Amniotic stem cell (primary cell): ENCODE results near the gene GALNT18.

Source experiments
- DNase-seq: peaks from one replicate; lab custom pipeline; 2025; lab: John Stamatoyannopoulos, UW

Gene GALNT18

DNA sequence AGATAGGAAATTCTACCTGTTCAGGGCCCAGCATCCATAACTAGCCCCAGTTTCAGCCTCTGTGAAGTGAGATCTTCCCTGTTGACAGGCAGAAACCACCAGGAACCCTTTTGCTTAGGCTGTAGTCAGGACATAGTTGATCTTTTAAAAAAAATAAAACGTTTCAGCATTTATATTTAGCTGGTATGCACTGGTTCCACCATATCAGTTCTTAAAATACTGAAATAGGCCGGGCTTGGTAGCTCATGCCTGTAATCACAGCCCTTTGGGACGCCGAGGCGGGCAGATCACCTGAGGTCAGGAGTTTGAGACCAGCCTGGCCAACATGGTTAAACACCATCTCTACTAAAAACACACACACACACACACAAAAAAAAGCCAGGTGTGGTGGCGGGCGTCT is 35.3 kb downstream of the GALNT18 start:
- DNase-seq, result no peak

DNA sequence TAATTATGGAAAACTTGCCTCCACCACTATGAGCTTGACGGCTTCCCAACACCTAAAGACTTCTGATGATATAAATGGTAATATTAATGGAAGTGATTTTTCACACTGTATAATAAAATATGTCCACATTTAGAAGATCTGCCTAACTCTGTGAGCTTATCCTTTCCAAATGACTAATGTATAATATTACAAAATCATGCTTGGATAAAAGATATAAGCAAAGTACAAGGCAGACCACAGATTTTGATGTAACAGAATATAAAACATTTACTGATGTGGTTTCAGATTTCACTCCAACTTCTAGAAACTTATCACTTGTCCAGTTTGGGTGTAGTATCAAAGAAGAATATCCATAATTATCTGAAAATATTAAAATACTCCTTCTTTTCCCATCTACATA is 36.9 kb downstream of the GALNT18 start:
- DNase-seq, result no peak

DNA sequence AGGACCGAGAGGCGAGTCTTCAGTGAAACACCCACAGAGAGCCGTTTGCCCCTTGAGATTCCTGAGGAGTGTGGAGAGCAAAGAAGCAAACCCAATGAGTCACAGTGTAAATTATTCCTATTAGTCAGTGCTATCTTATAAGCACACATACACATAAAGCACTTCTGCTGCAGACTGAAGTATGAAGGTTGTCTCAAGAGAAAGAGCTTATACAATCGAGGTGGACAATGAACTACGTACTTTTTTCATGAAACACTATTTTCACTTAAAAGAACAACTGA is 37.3 kb downstream of the GALNT18 start:
- peak; percentile 14 for DNase-seq

DNA sequence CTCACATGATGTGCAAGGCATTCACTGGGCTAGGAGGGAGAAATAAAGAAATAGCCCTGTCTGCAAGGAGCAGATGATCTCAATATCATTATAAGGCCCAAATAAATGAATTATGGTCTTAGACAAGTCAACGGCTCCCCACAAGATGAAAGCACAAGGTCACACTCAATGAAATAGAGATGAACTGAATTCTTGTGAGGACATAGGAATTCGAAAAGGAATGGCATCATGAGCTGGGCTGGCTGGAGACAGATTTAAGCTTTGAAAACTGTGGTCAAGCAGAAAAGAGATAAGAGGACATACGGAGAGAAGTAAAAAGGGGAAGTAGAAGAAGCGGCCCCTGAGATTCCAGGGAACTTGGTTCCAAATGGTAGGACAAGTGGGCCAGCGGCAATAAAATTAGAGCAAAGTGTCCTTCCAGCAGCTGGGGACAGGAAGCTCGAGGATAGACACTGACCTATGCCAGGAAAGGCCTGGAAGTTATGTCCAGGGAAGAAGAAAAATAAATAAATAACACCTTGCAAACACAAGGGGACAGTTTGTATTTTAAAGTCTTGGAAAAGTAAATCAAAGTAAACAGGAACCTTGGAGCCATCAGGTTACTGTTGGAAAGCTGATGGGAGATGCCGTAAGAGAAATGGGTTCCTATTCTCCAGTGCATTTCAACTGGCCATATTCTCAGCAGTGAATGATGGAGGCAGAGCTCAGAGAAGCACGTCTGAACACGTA is 37.8 kb downstream of the GALNT18 start:
- DNase-seq, result no peak

DNA sequence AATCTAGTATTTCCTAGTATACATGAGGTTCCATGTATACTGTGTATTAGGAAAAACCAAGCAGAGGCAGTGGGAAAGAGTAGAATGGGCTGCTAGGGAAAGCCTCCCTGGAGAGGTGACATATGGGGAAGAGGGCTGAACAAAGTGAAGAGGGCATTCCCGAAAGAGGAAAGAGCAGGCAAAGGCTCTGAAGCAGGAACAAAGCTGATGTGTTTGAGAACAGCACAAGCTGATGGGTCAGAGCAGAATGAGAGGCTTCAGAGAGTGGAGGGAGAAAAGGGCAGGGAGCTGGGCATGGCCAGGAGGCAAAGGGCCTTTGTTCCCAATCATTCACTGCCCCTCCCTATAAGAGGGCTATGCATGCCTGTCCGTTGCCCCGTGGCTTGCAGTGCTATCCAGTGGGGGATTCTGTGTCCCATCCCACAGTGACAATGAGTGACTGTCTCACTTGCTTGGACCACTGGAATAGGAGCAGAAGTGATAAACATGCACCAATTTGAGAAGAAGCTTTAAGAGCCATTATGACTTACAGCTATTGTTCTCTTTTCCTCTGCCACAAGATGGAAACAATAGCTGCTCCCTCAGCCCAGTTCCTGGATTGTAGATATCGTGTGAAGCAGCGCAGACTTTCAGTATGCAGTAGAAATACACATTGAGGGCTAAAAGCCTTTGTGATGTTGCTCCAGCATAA is 39.6 kb downstream of the GALNT18 start:
- no peak for DNase-seq

DNA sequence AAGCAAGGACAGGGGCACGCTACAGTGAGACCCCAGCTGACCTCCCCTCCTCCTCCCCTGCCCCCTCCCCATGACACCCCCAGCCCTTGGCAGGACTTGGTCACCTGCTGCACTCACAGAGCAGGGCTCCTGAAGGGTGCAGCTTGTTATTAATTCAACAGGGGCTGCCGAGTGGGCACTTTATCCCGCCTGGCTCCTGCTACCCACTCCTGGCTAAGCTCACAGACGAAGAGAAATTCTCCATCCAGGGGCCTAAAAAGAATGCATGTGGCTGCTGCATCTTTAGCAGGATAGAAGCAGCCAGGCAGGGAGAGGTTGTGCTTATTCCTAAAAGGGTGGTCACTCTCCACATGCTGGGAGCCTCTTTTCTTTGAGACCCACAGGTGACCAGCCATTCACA is 40.3 kb downstream of the GALNT18 start:
- DNase-seq, result no peak

DNA sequence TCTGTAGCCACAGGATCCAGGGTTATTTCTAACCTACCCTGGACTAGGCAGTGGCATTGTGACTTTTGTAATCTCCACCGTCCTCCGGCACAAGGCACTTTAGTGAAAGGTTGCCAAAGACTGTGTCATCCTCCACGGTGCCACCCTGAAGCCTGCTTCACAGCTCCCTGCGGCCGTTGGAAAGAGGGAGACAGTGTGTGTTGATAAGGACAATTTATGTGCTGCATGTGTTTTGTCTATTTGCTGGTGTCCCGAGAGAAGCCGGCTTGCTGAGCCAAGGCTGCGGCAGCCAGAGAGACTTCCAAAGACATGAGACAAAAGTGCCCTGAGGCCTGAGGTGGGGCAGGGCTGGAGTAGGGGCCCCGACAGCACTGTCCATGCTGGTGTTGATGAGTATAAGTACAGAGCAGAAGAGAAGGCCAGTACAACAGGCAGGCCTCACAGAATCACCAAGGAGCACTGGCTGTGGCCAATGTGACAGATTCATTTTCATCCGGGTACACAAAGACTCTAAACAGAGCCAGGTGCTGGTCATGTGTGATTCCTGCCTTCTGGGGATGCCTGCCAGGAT is 40.9 kb downstream of the GALNT18 start:
- DNase-seq, result no peak

DNA sequence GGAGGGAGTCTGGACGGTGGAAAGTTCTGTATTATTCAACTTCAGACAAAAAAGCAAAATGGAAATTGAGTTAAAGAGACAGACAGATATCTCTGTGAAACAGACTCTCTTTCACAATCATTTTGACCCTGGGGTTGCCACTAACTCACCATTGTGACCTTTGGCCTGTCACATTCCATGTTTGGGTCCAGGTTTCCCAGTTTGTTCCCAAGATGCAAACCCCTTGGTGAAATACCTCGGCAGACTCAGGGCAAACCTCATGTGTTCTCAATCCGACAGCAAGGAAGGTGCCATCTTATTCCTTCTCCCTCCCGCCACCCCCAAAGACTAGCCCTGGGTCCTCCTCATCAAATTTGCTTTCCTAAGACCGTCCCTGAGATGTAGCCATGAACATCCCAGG is 41.8 kb downstream of the GALNT18 start:
- no peak for DNase-seq

DNA sequence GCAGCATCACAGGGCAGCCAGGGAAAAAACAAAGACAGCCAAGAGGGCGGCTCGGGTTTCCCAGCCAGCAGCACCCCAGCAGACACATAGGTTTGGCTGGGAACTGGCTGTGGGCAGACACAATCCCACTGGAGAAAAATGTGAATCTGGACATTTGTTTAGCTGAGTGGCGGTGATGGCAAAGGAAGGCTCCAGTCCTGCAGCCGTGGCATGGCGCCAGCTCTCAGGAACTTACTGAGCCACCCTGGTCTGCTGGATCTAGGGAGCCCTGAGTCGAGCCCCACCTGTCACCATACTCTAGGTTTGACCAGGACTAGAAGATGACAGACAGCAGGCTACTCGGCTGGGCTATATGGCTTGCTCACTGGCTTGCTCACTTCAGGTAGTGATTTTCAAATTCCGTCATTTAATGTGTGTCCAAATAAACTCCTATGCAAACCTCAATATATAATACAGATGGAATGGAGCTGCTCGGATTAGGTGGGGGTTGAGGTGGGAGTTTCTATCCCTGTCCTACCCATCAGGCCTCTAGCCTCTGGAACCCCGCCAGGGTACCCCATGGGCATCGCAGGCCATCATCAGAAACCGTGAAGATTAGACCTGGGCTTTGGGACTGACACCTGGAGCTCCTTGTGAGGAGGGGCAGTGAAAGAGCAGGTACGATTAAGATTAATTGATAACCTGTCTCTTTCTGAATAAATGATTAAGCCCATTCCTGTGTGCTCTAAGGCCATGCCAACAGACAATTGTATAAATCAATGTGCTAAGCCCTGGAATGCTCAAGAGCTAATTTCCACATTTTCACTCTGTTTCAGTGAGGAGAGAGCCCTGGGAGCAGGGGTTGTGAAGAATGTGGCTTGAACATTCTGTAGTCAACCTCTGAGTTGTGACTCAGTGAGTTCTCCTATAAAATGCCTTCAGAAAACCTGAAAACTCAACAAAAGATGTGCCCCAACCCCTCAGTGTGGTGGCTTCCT is 42.5 kb downstream of the GALNT18 start:
- no peak for DNase-seq

DNA sequence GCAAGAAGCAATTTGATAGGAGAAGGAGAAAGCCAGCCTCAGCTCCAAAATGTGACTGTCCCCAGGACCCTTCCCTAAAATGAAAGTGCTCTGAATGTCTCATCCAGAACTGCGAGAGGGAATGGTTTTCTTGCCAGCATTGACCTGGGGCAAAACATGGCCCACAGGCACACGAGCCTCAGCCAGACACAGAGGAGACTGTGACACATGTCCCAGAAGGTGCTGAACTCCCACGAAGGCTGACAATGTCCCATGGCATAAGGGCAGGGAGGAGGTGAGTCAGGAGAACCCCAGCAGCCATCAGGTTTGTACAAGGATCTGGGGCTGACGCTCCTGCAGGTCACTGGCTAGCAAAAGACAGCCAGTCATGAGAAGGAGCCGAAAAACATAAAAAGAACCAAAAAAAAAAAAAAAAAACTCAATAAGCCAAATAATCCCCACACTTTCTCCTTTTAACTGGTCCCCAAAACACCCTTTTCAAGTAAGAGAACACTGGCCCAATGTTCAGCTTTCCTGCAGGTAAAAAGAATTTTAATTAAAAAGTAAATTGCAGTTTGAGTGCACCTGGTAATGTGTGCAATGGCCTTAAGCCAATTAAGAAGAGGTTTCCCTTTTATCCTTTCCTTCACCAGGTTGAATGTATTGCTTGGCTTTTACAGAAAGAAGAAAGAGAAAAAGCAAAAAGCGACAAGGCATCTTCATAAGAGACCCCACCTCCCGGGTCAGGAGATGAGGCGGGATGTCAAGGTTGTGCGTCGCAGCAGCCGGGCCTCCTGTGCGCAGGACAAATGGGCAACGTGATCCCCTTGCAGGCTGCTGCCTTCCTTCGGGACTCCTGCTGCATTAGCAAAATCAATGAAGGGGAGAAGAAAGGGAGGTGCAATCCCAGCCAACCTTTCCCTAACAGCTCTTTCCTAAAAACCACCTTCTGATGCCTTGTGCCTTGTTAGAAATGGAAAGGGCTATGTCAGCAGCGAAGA is 43.6 kb downstream of the GALNT18 start:
- DNase-seq, result no peak

DNA sequence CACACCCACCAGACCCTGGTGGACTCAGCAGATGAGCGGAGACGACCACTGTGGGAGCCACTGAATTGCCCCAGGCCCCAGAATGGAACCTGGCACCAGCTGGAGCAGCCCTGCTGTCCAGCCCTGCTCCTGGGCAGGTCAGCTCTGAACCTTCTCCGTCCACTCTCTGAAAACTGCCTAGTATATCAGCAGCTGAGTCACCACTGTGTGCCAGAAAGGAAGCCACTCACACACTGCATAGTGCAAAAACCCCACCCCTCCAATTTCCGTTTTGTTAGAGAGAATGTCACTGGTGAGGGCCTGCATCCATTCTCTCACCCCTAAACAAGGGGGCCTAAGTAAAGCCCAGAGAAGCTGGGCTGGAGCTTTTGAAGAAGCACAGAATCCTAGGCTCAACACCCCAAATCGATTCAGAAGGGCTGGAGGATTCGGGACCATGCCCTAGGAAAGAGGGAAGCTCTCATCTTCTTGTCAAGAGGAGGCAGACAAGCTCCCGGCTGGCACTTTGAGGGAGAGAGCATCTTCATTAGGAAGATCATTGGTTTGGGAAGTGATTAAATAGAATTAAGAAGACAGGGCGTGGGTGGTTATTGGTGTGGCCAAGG is 44.5 kb downstream of the GALNT18 start:
- no peak for DNase-seq

DNA sequence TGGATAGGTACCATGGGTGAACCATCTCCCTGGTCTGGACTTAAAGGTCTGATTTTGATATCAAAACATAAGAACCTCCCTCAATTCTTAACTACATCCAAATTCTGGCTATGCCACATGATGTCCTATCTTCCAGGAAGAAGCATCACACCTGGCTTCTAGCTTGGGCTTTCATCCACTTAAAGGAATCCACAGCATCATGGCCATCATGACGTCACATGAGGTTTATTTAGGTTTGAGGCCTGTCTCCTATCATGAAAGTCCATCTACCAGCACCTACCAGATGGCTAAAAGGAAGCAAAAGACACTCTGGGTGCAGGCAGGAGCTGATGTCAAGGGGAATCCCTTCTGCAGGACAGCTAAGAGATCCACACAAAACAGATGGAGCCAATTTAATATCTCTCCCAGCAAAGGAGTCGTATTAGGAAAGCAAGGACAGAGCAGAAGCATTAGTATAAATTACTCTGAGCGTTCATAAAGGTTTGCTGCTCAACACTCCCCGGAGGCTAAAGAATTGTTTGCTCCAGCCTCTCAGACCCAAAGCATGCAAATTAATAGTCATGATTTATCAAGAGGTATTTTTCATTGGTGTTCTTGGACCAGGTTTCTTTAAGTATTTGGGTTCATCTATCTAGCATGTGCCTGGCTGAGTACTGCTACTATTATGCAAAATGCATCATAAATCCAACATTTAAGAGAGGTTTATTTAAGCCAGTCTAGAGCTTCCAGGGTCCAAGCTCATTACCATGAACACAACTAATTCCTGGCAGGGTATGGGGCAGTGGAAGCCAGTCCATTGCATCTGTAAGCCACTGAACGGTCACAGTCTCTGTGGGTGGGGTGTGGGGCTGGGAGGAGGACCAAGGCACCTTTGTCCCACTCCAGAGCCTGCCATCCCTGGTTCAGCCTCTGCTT is 47.2 kb downstream of the GALNT18 start:
- no peak for DNase-seq

DNA sequence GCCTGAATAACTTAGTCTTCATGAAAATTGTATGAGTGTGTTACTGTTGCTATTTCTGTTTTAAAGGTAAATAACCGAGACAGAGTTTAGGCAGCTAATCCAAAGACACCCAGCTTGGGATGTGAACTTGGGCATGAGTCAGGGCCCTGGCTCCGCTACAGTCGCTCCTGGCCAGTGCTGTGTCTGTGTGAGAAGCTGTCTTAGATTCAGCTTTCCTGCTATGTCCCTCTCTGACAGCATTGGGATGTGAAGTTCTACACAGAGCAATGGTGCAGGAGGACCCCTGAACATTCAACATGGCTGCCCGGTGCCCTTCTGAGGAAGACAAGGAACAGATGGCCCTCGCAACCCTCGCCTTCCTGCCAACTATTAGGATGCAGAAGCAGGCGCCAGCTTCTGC is 49.4 kb downstream of the GALNT18 start:
- no peak for DNase-seq

DNA sequence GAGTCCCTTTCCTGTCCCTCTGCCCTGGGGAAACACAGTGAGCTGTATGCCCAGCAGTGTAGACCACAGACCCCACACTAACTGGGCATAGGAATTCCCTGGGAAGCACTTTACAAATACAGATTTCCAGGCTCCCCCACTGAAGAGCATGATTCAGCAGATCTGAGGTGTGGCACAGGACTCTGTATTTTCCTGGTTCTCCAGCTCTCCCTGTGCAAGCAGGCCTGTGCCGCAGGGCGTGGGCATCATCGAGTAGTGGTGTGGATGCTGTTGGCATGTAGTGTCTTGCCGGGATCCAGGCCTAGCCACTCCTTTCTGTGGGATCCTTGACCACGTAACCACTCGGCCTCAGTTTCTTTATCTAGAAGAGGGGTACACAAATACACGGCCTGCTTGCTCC is 49.9 kb downstream of the GALNT18 start:
- DNase-seq, result no peak

DNA sequence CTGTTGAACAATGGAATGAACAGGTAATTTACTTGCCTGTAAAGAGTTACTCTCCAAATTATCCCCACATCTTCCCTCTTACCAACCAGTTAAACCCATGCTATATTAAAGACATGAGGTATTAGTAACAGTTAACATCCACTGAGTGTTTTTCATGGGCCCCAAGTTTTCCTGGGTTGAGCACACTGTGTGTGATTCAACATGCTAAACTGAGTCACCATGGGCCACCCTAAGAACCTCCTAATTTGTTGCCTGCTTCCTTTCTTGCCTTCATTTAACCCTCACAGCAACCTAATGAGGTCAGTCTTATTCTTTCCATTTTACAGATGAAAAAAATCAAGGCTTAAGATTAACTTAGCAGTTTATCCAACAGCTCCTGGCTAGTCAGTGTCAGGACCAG is 51.0 kb downstream of the GALNT18 start:
- no peak for DNase-seq

DNA sequence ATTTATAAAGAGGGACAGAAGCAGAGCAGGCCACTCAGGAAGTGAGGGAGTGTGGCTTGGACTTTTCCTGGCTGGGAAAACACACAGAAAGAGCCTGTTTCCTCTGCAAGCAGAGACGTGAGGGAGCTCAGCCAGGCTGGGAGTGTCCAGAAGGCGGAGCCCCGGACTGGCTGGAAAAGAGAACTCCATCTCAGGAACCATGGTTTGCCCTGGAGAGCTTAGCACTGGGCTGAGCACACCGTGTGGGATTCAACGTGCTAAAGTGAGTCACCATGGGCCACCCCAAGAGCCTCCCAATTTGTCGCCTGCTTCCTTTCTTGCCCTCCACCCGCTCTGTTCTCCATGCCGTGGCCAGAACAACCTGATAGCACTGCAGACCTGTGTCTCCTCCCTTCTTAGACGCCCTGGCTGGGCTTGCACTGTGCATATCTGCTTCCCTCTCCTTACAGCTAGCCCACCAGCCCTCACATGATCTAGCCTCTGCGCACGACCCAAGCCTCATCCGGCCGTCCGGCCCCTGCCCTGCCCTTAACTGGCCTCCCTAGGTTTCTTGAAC is 51.8 kb downstream of the GALNT18 start:
- DNase-seq, result no peak

DNA sequence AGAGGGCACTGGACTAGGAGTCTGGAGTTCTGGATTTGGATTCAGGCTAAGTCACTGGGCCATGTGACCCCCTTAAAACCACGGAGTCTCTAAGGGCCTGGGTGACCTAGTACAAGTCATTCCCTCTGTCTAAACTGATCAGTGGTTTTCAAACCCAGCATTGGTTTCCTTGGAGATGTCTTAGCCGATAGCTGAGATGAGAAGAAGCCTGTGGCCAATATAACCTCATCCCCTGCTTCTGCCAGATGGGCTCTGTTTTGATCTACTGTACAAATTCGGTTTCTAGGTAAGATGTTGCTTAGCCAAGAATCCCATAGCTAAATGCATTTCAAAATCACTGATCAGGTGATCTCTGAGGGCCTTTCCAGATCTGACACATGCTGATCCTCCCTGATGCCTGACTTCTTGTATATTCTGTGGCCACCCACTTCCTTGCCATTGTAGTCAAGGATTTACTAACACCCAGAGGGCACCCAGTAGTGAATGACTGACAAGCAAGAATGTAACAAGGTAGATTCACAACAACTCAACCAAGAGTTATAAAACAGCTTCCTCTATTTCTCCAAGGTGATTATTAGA is 53.1 kb downstream of the GALNT18 start:
- no peak for DNase-seq

DNA sequence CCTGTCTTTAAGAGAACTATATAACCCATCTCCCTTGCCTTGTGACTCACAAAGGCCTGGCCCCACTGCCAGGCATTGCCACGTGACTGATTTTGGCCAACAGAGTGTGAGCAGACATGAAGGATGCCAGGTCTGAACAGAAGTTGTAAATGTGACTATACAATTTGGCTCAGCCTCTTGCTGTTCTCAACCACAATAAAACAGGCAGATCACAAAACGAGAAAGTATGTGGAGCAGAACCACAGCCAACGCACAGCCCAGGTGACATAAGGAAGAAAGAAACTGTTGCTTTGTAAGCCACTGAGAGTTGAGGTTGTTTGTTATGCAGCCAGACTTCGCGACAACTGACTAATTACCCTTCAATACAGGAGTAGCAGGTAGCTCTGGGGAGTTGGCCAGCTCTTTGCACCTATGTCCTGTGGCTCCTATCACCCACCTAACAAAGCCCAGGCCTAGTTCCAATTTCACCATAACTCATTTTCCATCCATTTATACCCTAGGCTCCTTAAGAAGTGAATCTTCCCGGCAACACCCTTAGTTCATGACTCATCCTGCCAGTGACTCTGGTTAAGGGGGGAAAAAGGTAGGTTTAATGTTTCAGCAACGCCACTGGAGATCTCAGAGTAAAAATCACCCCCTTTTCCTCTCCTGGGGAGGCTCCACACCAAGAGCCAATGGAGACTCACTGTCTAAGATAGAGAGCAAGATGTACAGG is 53.7 kb downstream of the GALNT18 start:
- no peak for DNase-seq

DNA sequence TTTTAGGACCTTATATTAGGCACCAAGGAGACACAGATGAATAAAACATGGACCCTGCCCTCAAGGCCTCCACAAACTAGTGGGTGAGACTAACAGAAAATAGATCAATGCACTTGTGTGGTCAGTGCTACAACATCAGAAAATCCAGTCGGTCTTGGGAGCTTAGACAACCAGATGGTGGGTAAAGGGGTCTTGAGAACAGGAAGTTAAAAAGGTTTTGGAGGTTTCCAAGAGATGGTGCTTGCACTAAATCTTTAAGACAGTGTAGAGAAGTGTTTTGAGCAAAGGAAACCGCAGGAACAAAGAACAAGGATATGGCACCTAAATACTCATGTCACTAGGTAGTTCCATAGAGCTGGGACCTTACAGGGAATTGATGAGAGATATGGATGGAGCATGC is 56.2 kb downstream of the GALNT18 start:
- DNase-seq, result no peak
